Activated naive CD4-positive, alpha-beta T cell treated with anti-CD3 and anti-CD28 coated beads, Interleukin-2, amount 50 U/mL, for 24 hours (primary cell): ENCODE measurements around the gene ANKZF1.
A peak's percentile ranks its signal among the peaks of the same experiment; 100 is the strongest.
"Not testable (repeated sequence)": the region's sequence is repeated elsewhere in the genome, so short reads cannot be mapped to it uniquely, and the experiment has no call there.

Experiments used
- H3K27ac Mint-ChIP-seq: one replicate; pipeline ENCODE4 v1.8.0; 2021; ENCODE audit warnings: mild to moderate bottlenecking, mixed read lengths
- H3K27me3 Mint-ChIP-seq: one replicate; pipeline ENCODE4 v1.8.0; 2021; ENCODE audit warnings: mixed read lengths
- H3K36me3 Mint-ChIP-seq: one replicate; pipeline ENCODE4 v1.8.0; 2021; ENCODE audit warnings: mixed read lengths
- H3K4me1 Mint-ChIP-seq: one replicate; pipeline ENCODE4 v1.8.0; 2021; ENCODE audit warnings: mixed read lengths
- H3K4me3 Mint-ChIP-seq: one replicate; pipeline ENCODE4 v1.8.0; 2021; ENCODE audit warnings: mild to moderate bottlenecking, mixed read lengths
- H3K9me3 Mint-ChIP-seq: one replicate; pipeline ENCODE4 v1.8.0; 2021; ENCODE audit warnings: mixed read lengths

ANKZF1 gene

GRCh38 chr2:219229305-219230058 lies at the start of gene ANKZF1, which contains the start of gene ATG9A:
Gene ANKZF1, plus strand, starts transcription at chr2:219229806. Its CDS starts 452 bp downstream, at chr2:219230258.
Gene ATG9A, minus strand, starts transcription at chr2:219229636. Its CDS starts 1,612 bp downstream, at chr2:219228024.
- peak within 1 kb of the TSS; percentile 100 for H3K27ac Mint-ChIP-seq
- H3K4me1 Mint-ChIP-seq: peaks cover 60% of the 10 kb centered on the region

GRCh38 chr2:219180961-219181360 lies 48.6 kb upstream of the ANKZF1 start:
- Mint-ChIP-seq H3K4me1 (peaks cover 49% of the 10 kb centered on the region), H3K4me3 (peak overlapping the region; percentile 23), H3K27ac (peak overlapping the region; percentile 56), H3K36me3 (peaks cover 4% of the 10 kb centered on the region), H3K9me3 (no peaks in the 10 kb centered on the region), H3K27me3 (no peaks in the 10 kb centered on the region)

More at GRCh38 chr2:219229305-219230058, at the start of gene ANKZF1, which contains the start of gene ATG9A:
- H3K9me3 Mint-ChIP-seq: no peaks in the 10 kb centered on the region
- H3K27me3 Mint-ChIP-seq: no peaks in the 10 kb centered on the region
- peak within 1 kb of the TSS; percentile 100 for H3K4me3 Mint-ChIP-seq
- peaks cover 18% of the 10 kb centered on the region for H3K36me3 Mint-ChIP-seq

- H3K4me3 Mint-ChIP-seq: no peak overlapping the region
- peak overlapping the region; percentile 66 for H3K27ac Mint-ChIP-seq
- no peaks in the 10 kb centered on the region for H3K27me3 Mint-ChIP-seq
- H3K4me1 Mint-ChIP-seq: peaks cover 48% of the 10 kb centered on the region
- H3K9me3 Mint-ChIP-seq: no peaks in the 10 kb centered on the region
- peaks cover 4% of the 10 kb centered on the region for H3K36me3 Mint-ChIP-seq
Observed at GRCh38 chr2:219181531-219181930, 48.1 kb upstream of the ANKZF1 start.

- no peaks in the 10 kb centered on the region for H3K9me3 Mint-ChIP-seq
- H3K27ac Mint-ChIP-seq: no peak overlapping the region
- H3K4me1 Mint-ChIP-seq: peaks cover 53% of the 10 kb centered on the region
- H3K36me3 Mint-ChIP-seq: peaks cover 4% of the 10 kb centered on the region
- H3K4me3 Mint-ChIP-seq: no peak overlapping the region
- H3K27me3 Mint-ChIP-seq: no peaks in the 10 kb centered on the region
Observed at GRCh38 chr2:219182331-219183150, 47.1 kb upstream of the ANKZF1 start.

- Mint-ChIP-seq H3K4me1 (peaks cover 51% of the 10 kb centered on the region), H3K4me3 (no peak overlapping the region), H3K36me3 (peaks cover 4% of the 10 kb centered on the region), H3K27ac (no peak overlapping the region), H3K27me3 (no peaks in the 10 kb centered on the region), H3K9me3 (no peaks in the 10 kb centered on the region)
Observed at GRCh38 chr2:219183151-219183772, 46.3 kb upstream of the ANKZF1 start.

GRCh38 chr2:219184121-219184520 lies 45.5 kb upstream of the ANKZF1 start:
- Mint-ChIP-seq H3K9me3 (no peaks in the 10 kb centered on the region), H3K4me1 (peaks cover 45% of the 10 kb centered on the region), H3K36me3 (peaks cover 4% of the 10 kb centered on the region), H3K4me3 (no peak overlapping the region), H3K27me3 (no peaks in the 10 kb centered on the region), H3K27ac (no peak overlapping the region)

GRCh38 chr2:219186754-219187456 lies 42.7 kb upstream of the ANKZF1 start:
- Mint-ChIP-seq H3K27me3 (no peaks in the 10 kb centered on the region), H3K36me3 (peaks cover under 1% of the 10 kb centered on the region), H3K27ac (peak overlapping the region; percentile 74), H3K9me3 (no peaks in the 10 kb centered on the region), H3K4me1 (peaks cover 19% of the 10 kb centered on the region), H3K4me3 (no peak overlapping the region)

GRCh38 chr2:219197388-219197787 lies 32.2 kb upstream of the ANKZF1 start:
- Mint-ChIP-seq H3K9me3 (no peaks in the 10 kb centered on the region), H3K4me1 (peaks cover 11% of the 10 kb centered on the region), H3K27me3 (no peaks in the 10 kb centered on the region), H3K36me3 (no peaks in the 10 kb centered on the region), H3K4me3 (no peak overlapping the region), H3K27ac (no peak overlapping the region)

- no peaks in the 10 kb centered on the region for H3K9me3 Mint-ChIP-seq
- no peaks in the 10 kb centered on the region for H3K27me3 Mint-ChIP-seq
- H3K27ac Mint-ChIP-seq: no peak overlapping the region
- H3K4me1 Mint-ChIP-seq: peaks cover 11% of the 10 kb centered on the region
- H3K36me3 Mint-ChIP-seq: no peaks in the 10 kb centered on the region
- no peak overlapping the region for H3K4me3 Mint-ChIP-seq
Observed at GRCh38 chr2:219198974-219199373, 30.6 kb upstream of the ANKZF1 start.

- H3K9me3 Mint-ChIP-seq: no peaks in the 10 kb centered on the region
- no peak overlapping the region for H3K27ac Mint-ChIP-seq
- no peaks in the 10 kb centered on the region for H3K27me3 Mint-ChIP-seq
- peaks cover 11% of the 10 kb centered on the region for H3K4me1 Mint-ChIP-seq
- no peak overlapping the region for H3K4me3 Mint-ChIP-seq
- H3K36me3 Mint-ChIP-seq: no peaks in the 10 kb centered on the region
Observed at GRCh38 chr2:219199470-219200211, 30.0 kb upstream of the ANKZF1 start.

- H3K9me3 Mint-ChIP-seq, H3K27me3 Mint-ChIP-seq, H3K36me3 Mint-ChIP-seq: not testable (repeated sequence)
- Mint-ChIP-seq H3K4me1 (peaks cover 11% of the 10 kb centered on the region), H3K4me3 (peak overlapping the region; percentile 82), H3K27ac (peak overlapping the region; percentile 79)
Observed at GRCh38 chr2:219200502-219201326, 28.9 kb upstream of the ANKZF1 start.

GRCh38 chr2:219201331-219201730 lies 28.3 kb upstream of the ANKZF1 start:
- H3K4me3 Mint-ChIP-seq, H3K27me3 Mint-ChIP-seq, H3K9me3 Mint-ChIP-seq, H3K27ac Mint-ChIP-seq, H3K36me3 Mint-ChIP-seq: not testable (repeated sequence)
- peaks cover 15% of the 10 kb centered on the region for H3K4me1 Mint-ChIP-seq

- Mint-ChIP-seq H3K27ac (no peak overlapping the region), H3K4me1 (peaks cover 33% of the 10 kb centered on the region), H3K4me3 (no peak overlapping the region), H3K36me3 (peaks cover 3% of the 10 kb centered on the region), H3K9me3 (no peaks in the 10 kb centered on the region), H3K27me3 (no peaks in the 10 kb centered on the region)
Observed at GRCh38 chr2:219204425-219205164, 25.0 kb upstream of the ANKZF1 start.
